Measurements from ENCODE around the gene TSPAN3.
A peak's percentile ranks its signal among the peaks of the same experiment; 100 is the strongest.

The TSPAN3 gene

GRCh38 chr15:76996526-76997401, 74.1 kb downstream of the TSPAN3 start:
- Histone ChIP-seq H3K4me3 (ENCODE audit: low read depth in 1 of 2, low read length in 2 of 2) (peak overlapping the region; percentile 52 to 62), H3K36me3 (ENCODE audit: control insufficient read depth in 1 of 2, insufficient read depth in 2 of 2, low read length in 2 of 2) (no peaks in the 10 kb centered on the region), H3K4me1 (ENCODE audit: control insufficient read depth in 1 of 2, insufficient read depth in 2 of 2, low read length in 2 of 2) (peaks cover 0 to 20% of the 10 kb centered on the region in 2 donors), H3K27ac (ENCODE audit: low read depth, low read length) (no peak overlapping the region), H3K9me3 (ENCODE audit: control insufficient read depth in 1 of 2, low read length in 2 of 2) (no peaks in the 10 kb centered on the region), H3K27me3 (ENCODE audit: control insufficient read depth in 1 of 2, insufficient read depth in 2 of 2, low read length in 2 of 2) (no peaks in the 10 kb centered on the region), H3K9ac (ENCODE audit: low read depth in 1 of 2, low read length in 2 of 2) (peak overlapping the region; percentile 46 to 54)

- H3K9ac ChIP-seq (ENCODE audit: low read depth in 1 of 2, low read length in 2 of 2), result peak overlapping the region; percentile 46 to 54
- H3K36me3 ChIP-seq (ENCODE audit: control insufficient read depth in 1 of 2, insufficient read depth in 2 of 2, low read length in 2 of 2), result no peaks in the 10 kb centered on the region
- no peaks in the 10 kb centered on the region for H3K27me3 ChIP-seq (ENCODE audit: control insufficient read depth in 1 of 2, insufficient read depth in 2 of 2, low read length in 2 of 2)
- peaks cover 0 to 17% of the 10 kb centered on the region in 2 donors for H3K4me1 ChIP-seq (ENCODE audit: control insufficient read depth in 1 of 2, insufficient read depth in 2 of 2, low read length in 2 of 2)
- H3K9me3 ChIP-seq (ENCODE audit: control insufficient read depth in 1 of 2, low read length in 2 of 2), result no peaks in the 10 kb centered on the region
- H3K27ac ChIP-seq (ENCODE audit: low read depth, low read length), result no peak overlapping the region
- H3K4me3 ChIP-seq (ENCODE audit: low read depth in 1 of 2, low read length in 2 of 2), result peak overlapping the region; percentile 52 to 62
These were observed 74.8 kb downstream of the TSPAN3 start for GRCh38 chr15:76996076-76996525.

- Histone ChIP-seq H3K9ac (ENCODE audit: low read depth in 1 of 2, low read length in 2 of 2) (peak within 1 kb of the TSS; percentile 46 to 63), H3K4me3 (ENCODE audit: low read depth in 1 of 2, low read length in 2 of 2) (peak within 1 kb of the TSS; percentile 52 to 62), H3K9me3 (ENCODE audit: control insufficient read depth in 1 of 2, low read length in 2 of 2) (no peaks in the 10 kb centered on the region), H3K36me3 (ENCODE audit: control insufficient read depth in 1 of 2, insufficient read depth in 2 of 2, low read length in 2 of 2) (no peaks in the 10 kb centered on the region), H3K4me1 (ENCODE audit: control insufficient read depth in 1 of 2, insufficient read depth in 2 of 2, low read length in 2 of 2) (peaks cover 0 to 17% of the 10 kb centered on the region in 2 donors), H3K27me3 (ENCODE audit: control insufficient read depth in 1 of 2, insufficient read depth in 2 of 2, low read length in 2 of 2) (no peaks in the 10 kb centered on the region), H3K27ac (ENCODE audit: low read depth, low read length) (peak within 1 kb of the TSS; percentile 32)
These were observed 75.7 kb downstream of the TSPAN3 start, which contains the start of gene PSTPIP1 for GRCh38 chr15:76994971-76995945. Gene PSTPIP1 (plus strand): TSS chr15:76995126. CDS start chr15:76995574, 448 bp downstream.

GRCh38 chr15:76994496-76994895, 76.4 kb downstream of the TSPAN3 start:
- Histone ChIP-seq H3K4me1 (ENCODE audit: control insufficient read depth in 1 of 2, insufficient read depth in 2 of 2, low read length in 2 of 2) (peaks cover 0 to 17% of the 10 kb centered on the region in 2 donors), H3K4me3 (ENCODE audit: low read depth in 1 of 2, low read length in 2 of 2) (no peak overlapping the region), H3K36me3 (ENCODE audit: control insufficient read depth in 1 of 2, insufficient read depth in 2 of 2, low read length in 2 of 2) (no peaks in the 10 kb centered on the region), H3K27ac (ENCODE audit: low read depth, low read length) (no peak overlapping the region), H3K9me3 (ENCODE audit: control insufficient read depth in 1 of 2, low read length in 2 of 2) (no peaks in the 10 kb centered on the region), H3K27me3 (ENCODE audit: control insufficient read depth in 1 of 2, insufficient read depth in 2 of 2, low read length in 2 of 2) (no peaks in the 10 kb centered on the region), H3K9ac (ENCODE audit: low read depth in 1 of 2, low read length in 2 of 2) (peak overlapping the region in 1 of 2 donors; percentile 46)

- Histone ChIP-seq H3K9ac (ENCODE audit: low read depth in 1 of 2, low read length in 2 of 2) (no peak overlapping the region), H3K27ac (ENCODE audit: low read depth, low read length) (no peak overlapping the region), H3K4me3 (ENCODE audit: low read depth in 1 of 2, low read length in 2 of 2) (no peak overlapping the region), H3K36me3 (ENCODE audit: control insufficient read depth in 1 of 2, insufficient read depth in 2 of 2, low read length in 2 of 2) (no peaks in the 10 kb centered on the region), H3K27me3 (ENCODE audit: control insufficient read depth in 1 of 2, insufficient read depth in 2 of 2, low read length in 2 of 2) (no peaks in the 10 kb centered on the region), H3K9me3 (ENCODE audit: control insufficient read depth in 1 of 2, low read length in 2 of 2) (no peaks in the 10 kb centered on the region), H3K4me1 (ENCODE audit: control insufficient read depth in 1 of 2, insufficient read depth in 2 of 2, low read length in 2 of 2) (peaks cover 1 to 17% of the 10 kb centered on the region in 2 donors)
These were observed 76.9 kb downstream of the TSPAN3 start for GRCh38 chr15:76994001-76994400.

- no peaks in the 10 kb centered on the region for H3K36me3 ChIP-seq (ENCODE audit: control insufficient read depth in 1 of 2, insufficient read depth in 2 of 2, low read length in 2 of 2)
- H3K9ac ChIP-seq (ENCODE audit: low read depth in 1 of 2, low read length in 2 of 2), result no peak overlapping the region
- H3K4me3 ChIP-seq (ENCODE audit: low read depth in 1 of 2, low read length in 2 of 2), result no peak overlapping the region
- peaks cover 9 to 25% of the 10 kb centered on the region in 2 donors for H3K4me1 ChIP-seq (ENCODE audit: control insufficient read depth in 1 of 2, insufficient read depth in 2 of 2, low read length in 2 of 2)
- no peaks in the 10 kb centered on the region for H3K27me3 ChIP-seq (ENCODE audit: control insufficient read depth in 1 of 2, insufficient read depth in 2 of 2, low read length in 2 of 2)
- H3K27ac ChIP-seq (ENCODE audit: low read depth, low read length), result no peak overlapping the region
- H3K9me3 ChIP-seq (ENCODE audit: control insufficient read depth in 1 of 2, low read length in 2 of 2), result no peaks in the 10 kb centered on the region
These were observed 77.7 kb downstream of the TSPAN3 start for GRCh38 chr15:76993114-76993725.

GRCh38 chr15:76991741-76992645, 78.9 kb downstream of the TSPAN3 start:
- no peak overlapping the region for H3K27ac ChIP-seq (ENCODE audit: low read depth, low read length)

More at GRCh38 chr15:76991741-76992645, 78.9 kb downstream of the TSPAN3 start:
- H3K9ac ChIP-seq (ENCODE audit: low read depth in 1 of 2, low read length in 2 of 2), result no peak overlapping the region
- H3K9me3 ChIP-seq (ENCODE audit: control insufficient read depth in 1 of 2, low read length in 2 of 2), result no peaks in the 10 kb centered on the region
- H3K4me3 ChIP-seq (ENCODE audit: low read depth in 1 of 2, low read length in 2 of 2), result no peak overlapping the region
- H3K36me3 ChIP-seq (ENCODE audit: control insufficient read depth in 1 of 2, insufficient read depth in 2 of 2, low read length in 2 of 2), result no peaks in the 10 kb centered on the region
- H3K27me3 ChIP-seq (ENCODE audit: control insufficient read depth in 1 of 2, insufficient read depth in 2 of 2, low read length in 2 of 2), result no peaks in the 10 kb centered on the region
- H3K4me1 ChIP-seq (ENCODE audit: control insufficient read depth in 1 of 2, insufficient read depth in 2 of 2, low read length in 2 of 2), result peaks cover 10 to 27% of the 10 kb centered on the region in 2 donors

All from duodenal mucosa (tissue), 2 donors.